ENCODE measurements around the gene FBXO27.

GRCh38 chr19:39037194-39037593, 4.8 kb upstream of the FBXO27 start:
- TF ChIP-seq, protein P1, sequence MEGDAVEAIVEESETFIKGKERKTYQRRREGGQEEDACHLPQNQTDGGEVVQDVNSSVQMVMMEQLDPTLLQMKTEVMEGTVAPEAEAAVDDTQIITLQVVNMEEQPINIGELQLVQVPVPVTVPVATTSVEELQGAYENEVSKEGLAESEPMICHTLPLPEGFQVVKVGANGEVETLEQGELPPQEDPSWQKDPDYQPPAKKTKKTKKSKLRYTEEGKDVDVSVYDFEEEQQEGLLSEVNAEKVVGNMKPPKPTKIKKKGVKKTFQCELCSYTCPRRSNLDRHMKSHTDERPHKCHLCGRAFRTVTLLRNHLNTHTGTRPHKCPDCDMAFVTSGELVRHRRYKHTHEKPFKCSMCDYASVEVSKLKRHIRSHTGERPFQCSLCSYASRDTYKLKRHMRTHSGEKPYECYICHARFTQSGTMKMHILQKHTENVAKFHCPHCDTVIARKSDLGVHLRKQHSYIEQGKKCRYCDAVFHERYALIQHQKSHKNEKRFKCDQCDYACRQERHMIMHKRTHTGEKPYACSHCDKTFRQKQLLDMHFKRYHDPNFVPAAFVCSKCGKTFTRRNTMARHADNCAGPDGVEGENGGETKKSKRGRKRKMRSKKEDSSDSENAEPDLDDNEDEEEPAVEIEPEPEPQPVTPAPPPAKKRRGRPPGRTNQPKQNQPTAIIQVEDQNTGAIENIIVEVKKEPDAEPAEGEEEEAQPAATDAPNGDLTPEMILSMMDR (IDR thresholded peaks at IDR 0.05 in 2 of 3, conservative IDR thresholded peaks at IDR 0.05 in 1 of 3; ENCODE audit: borderline replicate concordance in 1 of 3, insufficient read depth in 1 of 3, low read depth in 2 of 3, low read length in 2 of 3), result no peak
- no peak for TF ChIP-seq POLR2A (IDR thresholded peaks at IDR 0.05; ENCODE audit: borderline replicate concordance, extremely low read depth, insufficient read depth, insufficient read length)
- TF ChIP-seq RAD21 (IDR thresholded peaks at IDR 0.05; ENCODE audit: low read depth), result no peak
- no peak for TF ChIP-seq POLR2AphosphoS5 (IDR thresholded peaks at IDR 0.05; ENCODE audit: low read depth, low read length)
- TF ChIP-seq, protein P2, sequence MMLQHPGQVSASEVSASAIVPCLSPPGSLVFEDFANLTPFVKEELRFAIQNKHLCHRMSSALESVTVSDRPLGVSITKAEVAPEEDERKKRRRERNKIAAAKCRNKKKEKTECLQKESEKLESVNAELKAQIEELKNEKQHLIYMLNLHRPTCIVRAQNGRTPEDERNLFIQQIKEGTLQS (IDR thresholded peaks at IDR 0.05), result no peak
- no peak for TF ChIP-seq EZH2phosphoT487 (IDR thresholded peaks at IDR 0.05; ENCODE audit: borderline replicate concordance)
